Ovary (tissue), 3 donors: ENCODE results near the gene NKAIN2.

ENCODE experiments used
- CTCF ChIP-seq, 3 donors: fragments of 450-650 bp in 2 of 3; fragments of 200-600 bp in 1 of 3; IDR thresholded peaks; one replicate each; pipeline versions ENCODE4 v1.5.1 to v1.8.0; 2016 to 2022; ENCODE audit warnings: antibody characterized with exemption in 3 of 3, mild to moderate bottlenecking in 1 of 3
- EP300 ChIP-seq: sonication (generic); formaldehyde crosslinking; IDR thresholded peaks from one replicate; pipeline ENCODE4 v1.6.1; 2017; ENCODE audit warnings: antibody characterized with exemption
- POLR2A ChIP-seq: fragments of 450-650 bp; IDR thresholded peaks from one replicate; pipeline ENCODE4 v1.6.1; 2017; ENCODE audit warnings: antibody characterized with exemption, mild to moderate bottlenecking, moderate library complexity
- donor health status: DM: no; HTN: no; CAD: no.

DNA sequence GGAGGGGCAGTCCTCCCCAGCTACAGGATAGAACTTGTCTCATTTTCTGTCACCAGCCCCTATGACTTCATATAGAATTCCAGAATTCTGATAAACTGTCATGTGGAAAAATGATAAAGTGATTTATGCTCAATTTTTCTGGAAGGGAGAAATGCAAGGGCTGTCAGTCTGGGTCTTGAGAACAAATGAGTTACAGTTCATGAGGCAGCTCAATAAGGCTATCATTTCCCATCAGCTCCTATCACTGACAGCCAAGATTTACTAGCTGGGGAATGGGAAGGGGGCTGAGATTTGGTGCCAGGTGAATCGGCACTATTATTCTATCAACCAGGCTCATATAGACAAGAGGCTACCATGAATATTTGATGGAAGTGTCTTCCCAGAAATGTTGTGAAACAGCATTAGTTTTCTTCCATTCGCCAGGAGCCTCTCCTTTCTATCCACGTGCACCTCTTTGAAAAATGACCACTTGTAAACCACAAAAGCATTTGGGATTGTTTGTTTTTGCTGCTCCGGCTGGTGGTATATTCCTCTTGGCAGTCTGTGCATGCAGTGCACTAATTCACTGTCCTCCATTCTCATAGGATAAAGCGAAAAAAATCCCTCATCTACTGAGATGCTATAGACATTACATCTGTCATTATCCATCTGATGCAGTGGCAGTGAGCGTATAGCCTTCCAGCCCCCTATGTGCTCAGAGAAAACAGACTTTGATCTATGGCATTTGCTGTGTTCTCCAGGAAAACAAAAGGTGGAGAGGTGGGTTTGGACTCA is 629.9 kb downstream of the NKAIN2 start:
- TF ChIP-seq POLR2A (no peak), CTCF (IDR thresholded peaks at IDR 0.05) (no peak), EP300 (no peak)
